SK-N-SH treated with all-trans-retinoic acid at 6 μM for 48 hours (cell line): Measurements from ENCODE around the gene GCLC.

Experiments
- ATAC-seq: fragments of 200-7000 bp; cut with Tn5 transposase; 3 replicates; pipeline ENCODE4 v1.9.1; 2020; ENCODE audit warnings: mild to moderate bottlenecking, moderate library complexity
- ARNTL ChIP-seq: fragments of 450-650 bp; formaldehyde crosslinking; IDR thresholded peaks from 2 replicates; pipeline ENCODE4 v1.5.0; 2020; ENCODE audit warnings: low read depth, mild to moderate bottlenecking, moderate library complexity, borderline replicate concordance
- CSDC2 ChIP-seq: fragments of 250-450 bp; sonication (Bioruptor Pico); IDR thresholded peaks from 2 replicates; pipeline ENCODE4 v1.5.0; 2020; ENCODE audit warnings: mild to moderate bottlenecking, moderate library complexity
- ESRRG ChIP-seq: fragments of 250-450 bp; sonication (Bioruptor Pico); IDR thresholded peaks from 2 replicates; pipeline ENCODE4 v1.6.1; 2021; ENCODE audit warnings: mild to moderate bottlenecking
- GLIS3 ChIP-seq: fragments of 250-450 bp; sonication (Bioruptor Pico); IDR thresholded peaks from 2 replicates; pipeline ENCODE4 v1.5.0; 2020; ENCODE audit warnings: mild to moderate bottlenecking, moderate library complexity
- ISL1 ChIP-seq: fragments of 250-450 bp; sonication (Bioruptor Pico); IDR thresholded peaks from 2 replicates; pipeline ENCODE4 v2.1.2; 2022; ENCODE audit warnings: mild to moderate bottlenecking, moderate library complexity
- OSR1 ChIP-seq: fragments of 250-450 bp; sonication (Bioruptor Pico); IDR thresholded peaks from 2 replicates; pipeline ENCODE4 v1.8.0; 2022; ENCODE audit warnings: moderate library complexity, mild to moderate bottlenecking, inconsistent platforms
- PPARA ChIP-seq: fragments of 250-450 bp; sonication (Bioruptor Pico); IDR thresholded peaks from 2 replicates; pipeline ENCODE4 v1.5.0; 2020; ENCODE audit warnings: mild to moderate bottlenecking, borderline replicate concordance
- RARB ChIP-seq: fragments of 250-450 bp; sonication (Bioruptor Pico); IDR thresholded peaks from 2 replicates; pipeline ENCODE4 v1.8.0; 2021; ENCODE audit warnings: mild to moderate bottlenecking, moderate library complexity
- SNAI2 ChIP-seq: fragments of 250-450 bp; sonication (Bioruptor Pico); IDR thresholded peaks from 2 replicates; pipeline ENCODE4 v1.5.0; 2020; ENCODE audit warnings: mild to moderate bottlenecking, moderate library complexity
- TCF4 ChIP-seq: fragments of 250-450 bp; sonication (Bioruptor Pico); IDR thresholded peaks from 2 replicates; pipeline ENCODE4 v1.8.0; 2021; ENCODE audit warnings: mild to moderate bottlenecking, moderate library complexity, borderline replicate concordance
- TOX ChIP-seq: fragments of 250-450 bp; sonication (Bioruptor Pico); IDR thresholded peaks from 2 replicates; pipeline ENCODE4 v1.8.0; 2021; ENCODE audit warnings: mild to moderate bottlenecking, moderate library complexity, borderline replicate concordance
- ZC3H10 ChIP-seq: fragments of 250-450 bp; sonication (Bioruptor Pico); IDR thresholded peaks from 2 replicates; pipeline ENCODE4 v1.5.1; 2021; ENCODE audit warnings: mild to moderate bottlenecking, moderate library complexity
- ZFP3 ChIP-seq: fragments of 250-450 bp; sonication (Bioruptor Pico); IDR thresholded peaks from 2 replicates; pipeline ENCODE4 v1.5.0; 2020; ENCODE audit warnings: mild to moderate bottlenecking, moderate library complexity
- ZFP30 ChIP-seq: fragments of 450-650 bp; formaldehyde crosslinking; IDR thresholded peaks from 2 replicates; pipeline ENCODE4 v1.5.0; 2022; ENCODE audit warnings: mild to moderate bottlenecking, moderate library complexity
- ZNF565 ChIP-seq: fragments of 450-650 bp; formaldehyde crosslinking; conservative IDR thresholded peaks from 2 replicates; pipeline ENCODE4 v1.5.0; 2020; ENCODE audit warnings: low read depth, mild to moderate bottlenecking, moderate library complexity
- ZNF70 ChIP-seq: fragments of 450-650 bp; formaldehyde crosslinking; IDR thresholded peaks from 2 replicates; pipeline ENCODE4 v1.5.0; 2020; ENCODE audit warnings: mild to moderate bottlenecking, moderate library complexity
- ZNF8 ChIP-seq: fragments of 450-650 bp; formaldehyde crosslinking; IDR thresholded peaks from 2 replicates; pipeline ENCODE4 v1.5.0; 2020; ENCODE audit warnings: mild to moderate bottlenecking, moderate library complexity
- TF ChIP-seq, protein P1 (sequence below): fragments of 250-450 bp; sonication (Bioruptor Pico); IDR thresholded peaks from 2 replicates; pipeline ENCODE4 v1.5.1; 2020; ENCODE audit warnings: low read depth, mild to moderate bottlenecking, moderate library complexity
- TF ChIP-seq, protein P2 (sequence below): fragments of 250-450 bp; sonication (Bioruptor Pico); IDR thresholded peaks from 2 replicates; pipeline ENCODE4 v1.5.0; 2020; ENCODE audit warnings: mild to moderate bottlenecking, moderate library complexity
- TF ChIP-seq, protein P3 (sequence below): fragments of 250-450 bp; sonication (Bioruptor Pico); IDR thresholded peaks from 2 replicates; pipeline ENCODE4 v1.8.0; 2021; ENCODE audit warnings: low read depth, mild to moderate bottlenecking, moderate library complexity, borderline replicate concordance
- TF ChIP-seq, protein P4 (sequence below): fragments of 250-450 bp; sonication (Bioruptor Pico); IDR thresholded peaks from 2 replicates; pipeline ENCODE4 v1.5.1; 2021; ENCODE audit warnings: mild to moderate bottlenecking, moderate library complexity

The GCLC gene

DNA sequence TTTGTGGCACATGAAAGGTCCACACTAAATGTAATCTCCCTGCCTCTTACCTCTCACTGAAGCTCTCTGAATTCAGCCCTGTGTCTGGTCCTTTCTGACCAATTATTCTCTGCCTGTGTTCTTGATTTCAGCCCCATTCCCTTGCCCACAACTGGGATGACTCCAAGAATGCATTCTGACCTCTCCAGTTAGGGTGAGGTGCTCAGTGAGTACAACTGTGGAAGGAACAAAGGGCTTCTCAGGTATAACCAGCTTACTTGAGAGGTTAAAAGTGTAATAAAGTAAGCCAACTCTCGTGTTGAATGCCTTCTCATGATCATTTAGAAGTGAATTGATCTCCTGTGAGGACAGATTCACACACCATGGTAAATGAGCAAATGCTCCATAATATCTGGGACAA, 88.1 kb downstream of the GCLC start:
- no peak for ATAC-seq
- TF ChIP-seq ARNTL = no peak
- TF ChIP-seq ZFP3 (CRISPR knock-in tag) = no peak

DNA sequence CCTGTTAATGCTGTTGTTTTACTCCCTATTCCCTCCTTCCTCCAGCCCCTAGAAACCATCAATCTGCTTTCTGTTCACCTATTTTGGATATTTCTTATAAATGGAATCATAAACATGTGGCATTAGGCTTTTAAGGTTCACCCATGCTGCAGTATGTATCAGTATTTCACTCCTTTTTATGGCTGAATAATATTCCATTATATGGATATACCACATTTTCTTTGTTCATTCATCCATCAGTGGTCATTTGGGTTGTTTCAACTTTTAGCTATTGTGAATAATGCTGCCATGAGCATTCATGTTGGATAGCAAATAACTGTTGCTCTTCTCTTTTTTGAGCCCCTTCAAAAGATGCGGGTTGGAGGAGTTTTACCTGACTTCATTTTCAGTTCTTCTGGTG, 89.2 kb downstream of the GCLC start:
- peak; percentile 87 for TF ChIP-seq ZNF8
- no peak for TF ChIP-seq ZFP3 (CRISPR knock-in tag)
- no peak for ATAC-seq

DNA sequence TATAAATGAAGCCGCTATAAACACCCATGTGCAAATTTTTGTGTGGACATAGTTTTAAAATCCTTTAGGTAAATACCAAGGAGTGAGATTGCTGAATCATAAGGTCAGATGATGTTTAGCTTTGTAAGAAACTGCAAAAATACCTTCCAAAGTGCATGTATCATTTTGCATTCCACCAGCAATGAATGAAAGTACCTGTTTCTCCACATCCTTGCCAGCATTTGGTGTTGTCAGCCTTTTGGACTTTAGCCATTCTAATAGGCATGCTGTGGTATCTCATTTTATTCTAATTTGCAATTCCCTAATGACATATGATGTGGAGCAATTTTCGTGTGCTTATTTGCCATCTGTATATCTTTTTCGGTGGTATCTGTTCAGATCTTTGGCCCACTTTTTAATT, 93.7 kb downstream of the GCLC start:
- no peak for ATAC-seq
- no peak for TF ChIP-seq ESRRG (CRISPR knock-in tag)
- TF ChIP-seq, protein P1, sequence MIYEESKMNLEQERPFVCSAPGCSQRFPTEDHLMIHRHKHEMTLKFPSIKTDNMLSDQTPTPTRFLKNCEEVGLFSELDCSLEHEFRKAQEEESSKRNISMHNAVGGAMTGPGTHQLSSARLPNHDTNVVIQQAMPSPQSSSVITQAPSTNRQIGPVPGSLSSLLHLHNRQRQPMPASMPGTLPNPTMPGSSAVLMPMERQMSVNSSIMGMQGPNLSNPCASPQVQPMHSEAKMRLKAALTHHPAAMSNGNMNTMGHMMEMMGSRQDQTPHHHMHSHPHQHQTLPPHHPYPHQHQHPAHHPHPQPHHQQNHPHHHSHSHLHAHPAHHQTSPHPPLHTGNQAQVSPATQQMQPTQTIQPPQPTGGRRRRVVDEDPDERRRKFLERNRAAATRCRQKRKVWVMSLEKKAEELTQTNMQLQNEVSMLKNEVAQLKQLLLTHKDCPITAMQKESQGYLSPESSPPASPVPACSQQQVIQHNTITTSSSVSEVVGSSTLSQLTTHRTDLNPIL = no peak
- no peak for TF ChIP-seq RARB (CRISPR knock-in tag)
- TF ChIP-seq, protein P2, sequence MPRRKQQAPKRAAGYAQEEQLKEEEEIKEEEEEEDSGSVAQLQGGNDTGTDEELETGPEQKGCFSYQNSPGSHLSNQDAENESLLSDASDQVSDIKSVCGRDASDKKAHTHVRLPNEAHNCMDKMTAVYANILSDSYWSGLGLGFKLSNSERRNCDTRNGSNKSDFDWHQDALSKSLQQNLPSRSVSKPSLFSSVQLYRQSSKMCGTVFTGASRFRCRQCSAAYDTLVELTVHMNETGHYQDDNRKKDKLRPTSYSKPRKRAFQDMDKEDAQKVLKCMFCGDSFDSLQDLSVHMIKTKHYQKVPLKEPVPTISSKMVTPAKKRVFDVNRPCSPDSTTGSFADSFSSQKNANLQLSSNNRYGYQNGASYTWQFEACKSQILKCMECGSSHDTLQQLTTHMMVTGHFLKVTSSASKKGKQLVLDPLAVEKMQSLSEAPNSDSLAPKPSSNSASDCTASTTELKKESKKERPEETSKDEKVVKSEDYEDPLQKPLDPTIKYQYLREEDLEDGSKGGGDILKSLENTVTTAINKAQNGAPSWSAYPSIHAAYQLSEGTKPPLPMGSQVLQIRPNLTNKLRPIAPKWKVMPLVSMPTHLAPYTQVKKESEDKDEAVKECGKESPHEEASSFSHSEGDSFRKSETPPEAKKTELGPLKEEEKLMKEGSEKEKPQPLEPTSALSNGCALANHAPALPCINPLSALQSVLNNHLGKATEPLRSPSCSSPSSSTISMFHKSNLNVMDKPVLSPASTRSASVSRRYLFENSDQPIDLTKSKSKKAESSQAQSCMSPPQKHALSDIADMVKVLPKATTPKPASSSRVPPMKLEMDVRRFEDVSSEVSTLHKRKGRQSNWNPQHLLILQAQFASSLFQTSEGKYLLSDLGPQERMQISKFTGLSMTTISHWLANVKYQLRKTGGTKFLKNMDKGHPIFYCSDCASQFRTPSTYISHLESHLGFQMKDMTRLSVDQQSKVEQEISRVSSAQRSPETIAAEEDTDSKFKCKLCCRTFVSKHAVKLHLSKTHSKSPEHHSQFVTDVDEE = no peak
- no peak for TF ChIP-seq ZC3H10 (CRISPR knock-in tag)
- no peak for TF ChIP-seq GLIS3 (CRISPR knock-in tag)
- TF ChIP-seq PPARA (CRISPR knock-in tag) = no peak
- TF ChIP-seq ZFP3 (CRISPR knock-in tag) = no peak
- TF ChIP-seq CSDC2 = no peak
- TF ChIP-seq TOX (CRISPR knock-in tag) = no peak
- TF ChIP-seq ZNF565 (CRISPR knock-in tag) = no peak
- TF ChIP-seq OSR1 = no peak
- TF ChIP-seq SNAI2 (CRISPR knock-in tag) = no peak
- TF ChIP-seq ZFP30 = no peak
- TF ChIP-seq ISL1 = no peak
- TF ChIP-seq ZNF8 = no peak
- TF ChIP-seq, protein P3, sequence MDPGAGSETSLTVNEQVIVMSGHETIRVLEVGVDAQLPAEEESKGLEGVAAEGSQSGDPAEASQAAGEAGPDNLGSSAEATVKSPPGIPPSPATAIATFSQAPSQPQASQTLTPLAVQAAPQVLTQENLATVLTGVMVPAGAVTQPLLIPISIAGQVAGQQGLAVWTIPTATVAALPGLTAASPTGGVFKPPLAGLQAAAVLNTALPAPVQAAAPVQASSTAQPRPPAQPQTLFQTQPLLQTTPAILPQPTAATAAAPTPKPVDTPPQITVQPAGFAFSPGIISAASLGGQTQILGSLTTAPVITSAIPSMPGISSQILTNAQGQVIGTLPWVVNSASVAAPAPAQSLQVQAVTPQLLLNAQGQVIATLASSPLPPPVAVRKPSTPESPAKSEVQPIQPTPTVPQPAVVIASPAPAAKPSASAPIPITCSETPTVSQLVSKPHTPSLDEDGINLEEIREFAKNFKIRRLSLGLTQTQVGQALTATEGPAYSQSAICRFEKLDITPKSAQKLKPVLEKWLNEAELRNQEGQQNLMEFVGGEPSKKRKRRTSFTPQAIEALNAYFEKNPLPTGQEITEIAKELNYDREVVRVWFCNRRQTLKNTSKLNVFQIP (CRISPR knock-in tag) = no peak
- TF ChIP-seq TCF4 (CRISPR knock-in tag) = no peak
- TF ChIP-seq, protein P4, sequence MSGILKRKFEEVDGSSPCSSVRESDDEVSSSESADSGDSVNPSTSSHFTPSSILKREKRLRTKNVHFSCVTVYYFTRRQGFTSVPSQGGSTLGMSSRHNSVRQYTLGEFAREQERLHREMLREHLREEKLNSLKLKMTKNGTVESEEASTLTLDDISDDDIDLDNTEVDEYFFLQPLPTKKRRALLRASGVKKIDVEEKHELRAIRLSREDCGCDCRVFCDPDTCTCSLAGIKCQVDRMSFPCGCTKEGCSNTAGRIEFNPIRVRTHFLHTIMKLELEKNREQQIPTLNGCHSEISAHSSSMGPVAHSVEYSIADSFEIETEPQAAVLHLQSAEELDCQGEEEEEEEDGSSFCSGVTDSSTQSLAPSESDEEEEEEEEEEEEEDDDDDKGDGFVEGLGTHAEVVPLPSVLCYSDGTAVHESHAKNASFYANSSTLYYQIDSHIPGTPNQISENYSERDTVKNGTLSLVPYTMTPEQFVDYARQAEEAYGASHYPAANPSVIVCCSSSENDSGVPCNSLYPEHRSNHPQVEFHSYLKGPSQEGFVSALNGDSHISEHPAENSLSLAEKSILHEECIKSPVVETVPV (CRISPR knock-in tag) = no peak

DNA sequence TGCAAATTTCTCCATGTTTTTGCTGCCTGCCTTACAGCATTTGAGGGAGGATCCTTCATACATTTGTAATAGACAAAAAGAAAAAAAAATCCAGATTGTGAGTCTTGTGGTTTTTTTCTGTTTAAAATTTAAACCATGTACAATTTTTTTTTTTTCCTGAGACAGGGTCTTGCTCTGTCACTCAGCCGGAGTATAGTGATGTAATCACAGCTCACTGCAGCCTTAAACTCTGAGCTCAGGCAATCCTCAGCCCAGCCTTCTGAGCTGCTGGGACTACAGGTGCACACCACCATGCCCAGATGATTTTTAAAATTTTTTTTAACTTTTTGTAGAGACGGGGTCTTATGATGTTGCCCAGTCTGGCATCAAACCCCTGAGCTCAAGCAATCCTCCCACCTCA, 97.0 kb downstream of the GCLC start:
- TF ChIP-seq TCF4 (CRISPR knock-in tag) (no peak), TOX (CRISPR knock-in tag) (no peak), ZNF70 (no peak), ARNTL (no peak), ZNF8 (no peak), ESRRG (CRISPR knock-in tag) (no peak), SNAI2 (CRISPR knock-in tag) (no peak), ZNF565 (CRISPR knock-in tag) (no peak), CSDC2 (no peak), RARB (CRISPR knock-in tag) (no peak), ISL1 (no peak)
- TF ChIP-seq, protein P1 = no peak
- TF ChIP-seq, protein P4 (CRISPR knock-in tag) = no peak
- TF ChIP-seq, protein P3 (CRISPR knock-in tag) = no peak
- ATAC-seq = no peak
